ENCODE results near the gene GSTCD.

DNA sequence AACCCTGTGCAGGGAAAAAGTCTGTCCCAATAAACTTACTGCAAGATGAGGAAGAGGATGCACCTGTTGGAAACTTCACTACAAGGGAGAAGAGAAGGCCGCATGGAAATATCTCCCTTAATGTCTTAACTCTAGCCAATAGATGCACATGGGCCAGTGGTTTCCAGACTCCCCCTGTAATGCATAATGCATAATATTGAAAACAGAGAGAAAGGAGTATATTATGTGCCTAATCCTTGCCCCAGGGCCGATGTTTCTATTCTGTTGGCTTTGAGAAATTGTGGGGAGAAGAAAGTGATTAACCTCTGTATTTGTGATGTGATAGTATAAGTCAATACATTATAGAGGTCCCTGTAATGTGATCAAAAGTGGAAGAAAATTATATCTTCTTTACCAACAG lies 37.3 kb upstream of the GSTCD start:
- TF ChIP-seq, protein P1, sequence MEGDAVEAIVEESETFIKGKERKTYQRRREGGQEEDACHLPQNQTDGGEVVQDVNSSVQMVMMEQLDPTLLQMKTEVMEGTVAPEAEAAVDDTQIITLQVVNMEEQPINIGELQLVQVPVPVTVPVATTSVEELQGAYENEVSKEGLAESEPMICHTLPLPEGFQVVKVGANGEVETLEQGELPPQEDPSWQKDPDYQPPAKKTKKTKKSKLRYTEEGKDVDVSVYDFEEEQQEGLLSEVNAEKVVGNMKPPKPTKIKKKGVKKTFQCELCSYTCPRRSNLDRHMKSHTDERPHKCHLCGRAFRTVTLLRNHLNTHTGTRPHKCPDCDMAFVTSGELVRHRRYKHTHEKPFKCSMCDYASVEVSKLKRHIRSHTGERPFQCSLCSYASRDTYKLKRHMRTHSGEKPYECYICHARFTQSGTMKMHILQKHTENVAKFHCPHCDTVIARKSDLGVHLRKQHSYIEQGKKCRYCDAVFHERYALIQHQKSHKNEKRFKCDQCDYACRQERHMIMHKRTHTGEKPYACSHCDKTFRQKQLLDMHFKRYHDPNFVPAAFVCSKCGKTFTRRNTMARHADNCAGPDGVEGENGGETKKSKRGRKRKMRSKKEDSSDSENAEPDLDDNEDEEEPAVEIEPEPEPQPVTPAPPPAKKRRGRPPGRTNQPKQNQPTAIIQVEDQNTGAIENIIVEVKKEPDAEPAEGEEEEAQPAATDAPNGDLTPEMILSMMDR (IDR thresholded peaks at IDR 0.05; ENCODE audit: low read length): no peak
- no peak for TF ChIP-seq EZH2 (IDR thresholded peaks at IDR 0.05; ENCODE audit: borderline replicate concordance, low read length)

Data from OCI-LY1 (cell line).